ENCODE results near the gene MSI2.

Gene MSI2

GRCh38 chr17:57366558-57367351, 110.4 kb downstream of the MSI2 start:
- Histone ChIP-seq H3K27me3 (no peaks in the 10 kb centered on the region), H3K4me1 (peaks cover 16% of the 10 kb centered on the region), H3K9me3 (no peaks in the 10 kb centered on the region), H3K4me3 (ENCODE audit: low read depth, low read length) (no peak overlapping the region), H3K36me3 (no peaks in the 10 kb centered on the region)
- no peak for TF ChIP-seq CTCF (IDR thresholded peaks at IDR 0.05; ENCODE audit: low read depth, low read length)
- no peak for DNase-seq

GRCh38 chr17:57368637-57369336, 112.5 kb downstream of the MSI2 start:
- Histone ChIP-seq H3K4me3 (ENCODE audit: low read depth, low read length) (no peak overlapping the region), H3K36me3 (no peaks in the 10 kb centered on the region; the same call in 1 of the 2 replicates), H3K4me1 (peaks cover 14% of the 10 kb centered on the region), H3K9me3 (peaks cover 5% of the 10 kb centered on the region; the same call in 1 of the 2 replicates), H3K27me3 (no peaks in the 10 kb centered on the region)
- DNase-seq: no peak
- TF ChIP-seq CTCF (IDR thresholded peaks at IDR 0.05; ENCODE audit: low read depth, low read length): no peak

- Histone ChIP-seq H3K36me3 (no peaks in the 10 kb centered on the region; the same call in 1 of the 2 replicates), H3K4me1 (peaks cover 6% of the 10 kb centered on the region), H3K9me3 (peaks cover 8% of the 10 kb centered on the region; the same call in 1 of the 2 replicates), H3K4me3 (ENCODE audit: low read depth, low read length) (no peak overlapping the region), H3K27me3 (no peaks in the 10 kb centered on the region)
- no peak for TF ChIP-seq CTCF (IDR thresholded peaks at IDR 0.05; ENCODE audit: low read depth, low read length)
- no peak for DNase-seq
Measured at GRCh38 chr17:57369509-57369945, 113.2 kb downstream of the MSI2 start.

- H3K4me1 ChIP-seq: peaks cover 3% of the 10 kb centered on the region; the same call in 1 of the 2 replicates
- H3K36me3 ChIP-seq: peaks cover 5% of the 10 kb centered on the region; the same call in 1 of the 2 replicates
- no peak for DNase-seq
Measured at GRCh38 chr17:57370037-57370581, 113.8 kb downstream of the MSI2 start.

GRCh38 chr17:57370619-57371018, 114.3 kb downstream of the MSI2 start:
- H3K36me3 ChIP-seq: peaks cover 5% of the 10 kb centered on the region; the same call in 1 of the 2 replicates
- no peaks in the 10 kb centered on the region for H3K27me3 ChIP-seq
- H3K4me3 ChIP-seq (ENCODE audit: low read depth, low read length): no peak overlapping the region
- H3K9me3 ChIP-seq: peaks cover 8% of the 10 kb centered on the region; the same call in 1 of the 2 replicates
- no peaks in the 10 kb centered on the region; the same call in 1 of the 2 replicates for H3K4me1 ChIP-seq
- DNase-seq: no peak
- TF ChIP-seq CTCF (IDR thresholded peaks at IDR 0.05; ENCODE audit: low read depth, low read length): no peak

More at GRCh38 chr17:57370037-57370581, 113.8 kb downstream of the MSI2 start:
- no peak overlapping the region for H3K4me3 ChIP-seq (ENCODE audit: low read depth, low read length)
- TF ChIP-seq CTCF (IDR thresholded peaks at IDR 0.05; ENCODE audit: low read depth, low read length): no peak
- peaks cover 8% of the 10 kb centered on the region; the same call in 1 of the 2 replicates for H3K9me3 ChIP-seq
- no peaks in the 10 kb centered on the region for H3K27me3 ChIP-seq
